Superior temporal gyrus (tissue), 1 donor: ENCODE measurements around the gene CXCL12.
A peak's percentile ranks its signal among the peaks of the same experiment; 100 is the strongest.

ENCODE experiments used
- DNase-seq: peaks from one replicate; pipeline ENCODE4 v3.0.0-alpha.2; 2016; ENCODE audit errors: extremely low spot score

CXCL12 gene

GRCh38 chr10:44334621-44335184 is 50.2 kb downstream of the CXCL12 start:
- peak; percentile 23 for DNase-seq

- no peak for DNase-seq
Measured at GRCh38 chr10:44334091-44334490, 50.8 kb downstream of the CXCL12 start.

- no peak for DNase-seq
Measured at GRCh38 chr10:44333511-44333910, 51.4 kb downstream of the CXCL12 start.

- no peak for DNase-seq
Measured at GRCh38 chr10:44332465-44332864, 52.4 kb downstream of the CXCL12 start.

- DNase-seq = no peak
Measured at GRCh38 chr10:44330431-44330830, 54.5 kb downstream of the CXCL12 start.

- no peak for DNase-seq
Measured at GRCh38 chr10:44327461-44327860, 57.4 kb downstream of the CXCL12 start.
